Endometrial microvascular endothelial cells (primary cell): ENCODE measurements around the gene GPR34. TPM values are rescaled to one million over a fixed set of nuclear protein-coding genes. Genes with fewer than 3 reads are reported as not detected.

Source experiments
- in situ Hi-C: cut with HindIII; loops from 2 replicates; pipeline ENCODE4 v1.10.0; 2017; ENCODE audit warnings: low sequenced_read_pairs, low pct_unique_long_range_greater_than_20kb; ENCODE audit errors: inconsistent ontology term
- total RNA-seq: library from RNA; depleted of rRNA; stranded (reverse); fragments of >200 nt; gene quantifications from one replicate; pipeline ENCODE4 v1.2.3, GENCODE V29; 2015; ENCODE audit errors: inconsistent ontology term

Gene GPR34
- total RNA-seq, 1 donor from 2014 or later = not detected

DNA sequence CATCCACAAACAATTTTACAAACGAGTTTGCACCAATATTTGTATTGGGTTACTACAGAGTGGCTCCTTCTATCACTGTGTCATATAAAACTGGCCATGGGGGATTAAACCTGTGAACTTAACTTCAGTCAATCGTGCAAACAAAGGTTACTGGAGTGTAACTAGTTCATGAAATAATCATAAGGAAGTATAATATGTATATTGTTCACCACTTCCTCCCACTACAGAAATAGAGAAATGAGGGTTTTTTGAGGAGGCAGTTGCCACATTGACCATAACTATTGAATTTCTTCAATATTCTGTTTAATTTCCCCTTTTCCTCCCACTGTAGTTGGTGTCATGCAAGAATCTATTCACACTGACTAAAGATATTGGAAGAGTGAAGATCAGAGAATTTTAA is 35.1 kb downstream of the GPR34 start, which contains the start of gene GPR82:
TSS of gene GPR82 (plus strand) at position 356 of the 400 bp plus-strand sequence. CDS start 2,846 bp downstream, outside the sequence.
- in situ Hi-C loops = no loop called here

DNA sequence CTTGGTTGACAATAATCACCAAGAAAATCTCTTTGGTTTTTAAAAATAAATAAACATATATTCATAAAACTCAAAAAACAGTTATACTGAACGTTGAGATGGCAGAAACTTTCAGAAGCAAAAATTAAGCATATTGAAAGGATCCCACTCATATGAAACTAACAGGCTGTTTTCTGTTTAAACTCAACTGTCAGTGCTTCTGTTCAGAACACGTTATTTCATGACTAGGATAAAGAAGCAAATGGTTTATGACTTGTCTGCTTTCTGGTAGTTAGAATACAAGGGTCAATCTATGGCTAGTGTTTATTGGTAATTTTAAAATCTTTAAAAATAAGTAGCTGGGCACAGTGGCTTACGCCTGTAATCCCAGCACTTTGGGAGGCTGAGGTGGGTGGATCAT is 39.4 kb downstream of the GPR34 start:
- in situ Hi-C loops = no loop called here

DNA sequence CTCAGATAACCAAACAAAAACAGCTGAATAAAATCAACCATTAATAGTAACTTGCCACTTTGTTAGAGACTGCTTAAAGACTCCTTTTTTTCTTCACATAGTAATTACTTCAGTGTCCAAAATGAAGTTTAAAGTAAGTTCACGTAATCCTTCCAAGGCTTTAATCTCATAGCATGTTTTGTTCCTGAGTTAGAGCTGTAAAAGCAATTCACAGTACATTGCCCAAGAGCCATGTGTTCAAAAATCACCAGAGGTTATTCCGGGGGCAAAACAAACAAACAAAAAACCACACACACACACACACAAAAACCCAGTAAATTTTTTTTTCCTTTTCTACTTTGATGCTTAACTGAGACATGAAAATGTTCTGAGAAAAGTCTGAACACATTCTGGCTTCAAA is 41.3 kb downstream of the GPR34 start:
- in situ Hi-C loops = no loop called here

DNA sequence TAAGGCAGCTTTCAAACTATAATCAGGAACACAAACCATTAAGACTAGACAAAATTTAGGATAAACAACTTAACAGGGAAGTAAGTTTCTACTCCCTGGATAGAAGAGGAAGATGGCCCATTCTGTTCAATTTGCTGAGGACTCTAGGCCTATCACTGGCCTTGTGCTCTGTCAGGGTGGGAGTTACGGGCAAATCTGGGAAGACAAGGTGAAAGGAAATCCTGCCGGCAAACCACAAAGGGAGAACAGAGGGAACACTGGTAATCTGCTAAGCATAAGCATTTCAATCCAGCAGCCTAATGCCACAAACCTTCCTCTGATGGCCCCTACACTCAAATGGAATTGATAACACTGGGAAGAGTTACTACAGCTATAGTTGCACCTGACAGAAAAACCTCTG is 43.5 kb downstream of the GPR34 start:
- in situ Hi-C loops = no loop called here

DNA sequence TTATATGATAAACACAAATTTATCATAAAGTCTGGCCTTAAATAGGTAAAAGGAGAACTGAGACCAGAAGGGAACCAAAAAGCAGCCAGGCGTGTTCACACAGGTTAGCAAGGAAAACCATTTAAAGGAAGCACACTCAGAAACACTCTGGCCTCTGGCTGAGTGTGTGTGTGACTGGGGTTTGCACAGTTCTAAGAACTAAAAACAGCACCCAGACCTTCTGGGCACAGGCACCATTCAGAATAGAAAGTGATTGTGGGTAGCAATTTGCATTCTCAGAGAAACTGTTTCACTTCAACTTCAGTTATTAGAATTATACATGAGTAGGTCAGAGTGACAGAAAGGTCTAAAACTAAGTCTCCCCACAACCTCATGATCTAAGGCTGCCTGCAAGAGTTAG is 45.2 kb downstream of the GPR34 start:
- in situ Hi-C loops = no loop called here

DNA sequence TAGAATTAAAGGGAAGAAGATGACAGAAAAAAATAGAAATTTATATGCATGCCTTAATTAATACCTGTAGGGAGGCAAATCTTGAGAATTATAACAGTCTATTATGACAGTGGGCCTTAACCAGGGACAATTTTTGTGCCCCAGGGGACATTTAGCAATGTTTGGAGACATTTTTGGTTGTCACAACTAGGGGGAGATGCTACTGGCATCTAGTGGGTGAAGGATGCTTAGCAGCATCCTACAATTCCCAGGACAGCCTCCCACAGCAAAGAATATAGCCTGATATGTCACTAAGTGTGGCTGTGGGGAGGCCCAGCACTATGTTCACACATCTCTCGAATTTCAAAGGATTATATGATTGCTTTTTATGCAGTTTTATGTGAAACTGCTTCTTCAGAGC is 45.8 kb downstream of the GPR34 start:
- in situ Hi-C loops = no loop called here

DNA sequence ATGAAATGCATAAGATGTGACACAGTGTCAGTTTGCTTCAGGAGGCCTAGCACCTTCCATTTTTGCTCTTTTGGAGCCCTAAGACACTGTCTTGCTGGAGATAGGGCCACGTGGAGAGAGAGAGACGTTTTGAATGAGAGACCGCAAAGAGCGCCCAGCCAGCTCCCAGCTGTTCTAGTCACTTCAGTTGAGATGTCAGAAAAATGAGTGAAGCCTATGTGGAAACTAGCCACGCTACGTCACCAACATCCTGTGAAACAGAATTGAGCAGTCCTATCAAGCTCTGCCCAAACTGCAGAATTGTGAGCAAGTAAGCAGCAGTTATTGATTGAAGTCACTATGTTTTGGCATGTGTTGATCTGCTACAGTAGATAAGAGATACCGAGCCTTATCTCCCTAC is 48.3 kb downstream of the GPR34 start:
- in situ Hi-C loops = no loop called here

DNA sequence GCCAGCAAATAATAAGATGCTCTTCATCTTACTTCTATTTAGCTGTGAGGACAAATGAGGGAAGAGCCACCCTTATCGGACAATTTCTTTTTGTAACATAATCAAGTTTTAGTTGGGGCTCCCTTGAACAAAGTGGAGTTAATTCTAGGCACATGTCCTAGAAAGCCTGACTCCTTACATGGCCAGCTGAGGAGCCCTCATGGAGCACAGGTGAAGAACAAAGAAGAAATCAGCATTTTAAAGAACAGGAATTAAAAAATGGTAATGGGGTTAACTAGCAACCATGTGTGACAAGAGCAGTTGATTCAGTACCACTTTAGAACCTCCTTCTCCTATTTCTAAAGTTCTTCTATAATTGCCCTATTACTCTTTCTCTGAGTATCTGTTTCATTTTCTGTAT is 51.1 kb downstream of the GPR34 start:
- in situ Hi-C loops = no loop called here

Other genes starting within 250 kb of the GPR34 start
- not detected for gene NYX, start 241.6 kb upstream of the GPR34 start, total RNA-seq
- not detected for gene GPR82, start 35.2 kb downstream of the GPR34 start, total RNA-seq
- 9.0 TPM for gene CASK, start 234.6 kb downstream of the GPR34 start, total RNA-seq